ENCODE measurements around the gene GLTP. TPM values are rescaled to one million over a fixed set of nuclear protein-coding genes. Genes with fewer than 3 reads are reported as not detected.

The GLTP gene
- total and polyA plus RNA-seq, 2 of the 13 experiments (the other 11 are each of a cell fraction or from before 2014, with no cell fraction given): 10.7 to 12.9 TPM

GRCh38 chr12:109863847-109864712, 16.3 kb downstream of the GLTP start (continued):
- TF ChIP-seq ZNF652 (CRISPR knock-in tag; IDR thresholded peaks at IDR 0.05; ENCODE audit: borderline replicate concordance, low read depth) (peak; percentile 10; the same call in 1 of the 2 replicates), MTF2 (CRISPR knock-in tag; IDR thresholded peaks at IDR 0.05; ENCODE audit: borderline replicate concordance) (no peak), ZNF687 (CRISPR knock-in tag; IDR thresholded peaks at IDR 0.05) (peak; percentile 98), E2F1 (CRISPR knock-in tag; IDR thresholded peaks at IDR 0.05) (no peak), RBAK (CRISPR knock-in tag; IDR thresholded peaks at IDR 0.05) (0 out of 2 replicates have a peak, but pooled peaks have one; percentile 21), ZNF317 (CRISPR knock-in tag; IDR thresholded peaks at IDR 0.05) (peak; percentile 53; the same call in 1 of the 2 replicates), ZFP62 (CRISPR knock-in tag; IDR thresholded peaks at IDR 0.05) (no peak), ZBTB2 (CRISPR knock-in tag; IDR thresholded peaks at IDR 0.05; ENCODE audit: low read depth) (no peak), ZNF720 (CRISPR knock-in tag; IDR thresholded peaks at IDR 0.05) (no peak), HES4 (CRISPR knock-in tag; IDR thresholded peaks at IDR 0.05; ENCODE audit: borderline replicate concordance) (no peak), PREB (CRISPR knock-in tag; IDR thresholded peaks at IDR 0.05) (no peak), ZSCAN31 (CRISPR knock-in tag; IDR thresholded peaks at IDR 0.05; ENCODE audit: low read depth) (peak; percentile 38; the same call in 1 of the 2 replicates), NFKBIZ (CRISPR knock-in tag; IDR thresholded peaks at IDR 0.05) (peak; percentile 75), SATB2 (CRISPR knock-in tag; IDR thresholded peaks at IDR 0.05) (no peak), ZNF772 (CRISPR knock-in tag; IDR thresholded peaks at IDR 0.05) (peak; percentile 52), SP140L (CRISPR knock-in tag; IDR thresholded peaks at IDR 0.05; ENCODE audit: borderline replicate concordance) (0 out of 2 replicates have a peak, but pooled peaks have one; percentile 76), TFAP4 (IDR thresholded peaks at IDR 0.05; ENCODE audit: borderline replicate concordance, low read depth) (peak; percentile 83; the same call in 1 of the 2 replicates)
